Activated CD8-positive, alpha-beta memory T cell treated with anti-CD3 and anti-CD28 coated beads, Interleukin-2, amount 10 ng/mL, durations not matched to agents 7 days and 5 days (primary cell): ENCODE measurements around the gene IMPA2. TPM values are rescaled to one million over a fixed set of nuclear protein-coding genes. Genes with fewer than 3 reads are reported as not detected.

Source experiments
- ATAC-seq: fragments of 150-1000 bp; cut with Tn5 transposase; one replicate; pipeline ENCODE4 v1.10.0; 2021; ENCODE audit warnings: moderate library complexity
- CTCF ChIA-PET: fragments of 350-600 bp; sonication (Branson Sonifier 250); formaldehyde crosslinking; loops from one replicate; lab custom pipeline; 2021; ENCODE audit warnings: antibody characterized with exemption; lab: Charles Lee
- DNase-seq: peaks from one replicate; pipeline ENCODE4 v3.0.0-alpha.2; 2020
- H3K27ac Mint-ChIP-seq: one replicate; pipeline ENCODE4 v1.8.0; 2021; ENCODE audit warnings: mild to moderate bottlenecking, mixed read lengths
- H3K27me3 Mint-ChIP-seq: one replicate; pipeline ENCODE4 v1.8.0; 2021; ENCODE audit warnings: mixed read lengths
- H3K36me3 Mint-ChIP-seq: one replicate; pipeline ENCODE4 v1.8.0; 2021; ENCODE audit warnings: mild to moderate bottlenecking, mixed read lengths
- H3K4me1 Mint-ChIP-seq: one replicate; pipeline ENCODE4 v1.8.0; 2021; ENCODE audit warnings: mixed read lengths
- H3K4me3 Mint-ChIP-seq: one replicate; pipeline ENCODE4 v1.8.0; 2021; ENCODE audit warnings: mild to moderate bottlenecking, moderate library complexity, mixed read lengths
- H3K9me3 Mint-ChIP-seq: one replicate; pipeline ENCODE4 v1.8.0; 2022; ENCODE audit warnings: low read depth, mixed read lengths
- total RNA-seq, 2 experiments: library from RNA; stranded (reverse); gene quantifications; one replicate each; pipeline ENCODE4 v1.2.3, GENCODE V29; 2021

IMPA2 gene
- total RNA-seq, 2 experiments from 2014 or later, result 14.1 to 19.1 TPM

- CTCF ChIA-PET, result no interaction called here
- no peak overlapping the region for H3K27ac Mint-ChIP-seq
- DNase-seq, result no peak
These were observed 27.7 kb downstream of the IMPA2 start for GRCh38 chr18:12008842-12009580.

GRCh38 chr18:12009581-12010140 lies 28.4 kb downstream of the IMPA2 start:
- Mint-ChIP-seq H3K9me3 (no peaks in the 10 kb centered on the region), H3K36me3 (no peaks in the 10 kb centered on the region), H3K4me1 (peaks cover 8% of the 10 kb centered on the region), H3K27me3 (no peaks in the 10 kb centered on the region), H3K27ac (no peak overlapping the region), H3K4me3 (no peak overlapping the region)
- DNase-seq, result no peak
- CTCF ChIA-PET, result interaction anchor here (0.7 kb wide), 1 partner anchor 72 kb away, joined by 3 read pairs; no protein-coding TSS in a partner anchor
- no peak for ATAC-seq

More at GRCh38 chr18:12008842-12009580, 27.7 kb downstream of the IMPA2 start:
- Mint-ChIP-seq H3K4me3 (no peak overlapping the region), H3K27me3 (no peaks in the 10 kb centered on the region), H3K4me1 (peaks cover 8% of the 10 kb centered on the region), H3K36me3 (no peaks in the 10 kb centered on the region), H3K9me3 (no peaks in the 10 kb centered on the region)
- no peak for ATAC-seq

GRCh38 chr18:12010187-12010802 lies 29.0 kb downstream of the IMPA2 start:
- DNase-seq (no peak), ATAC-seq (no peak)
- CTCF ChIA-PET, result interaction anchor here (0.7 kb wide), 1 partner anchor 72 kb away, joined by 3 read pairs; no protein-coding TSS in a partner anchor
- Mint-ChIP-seq H3K36me3 (no peaks in the 10 kb centered on the region), H3K9me3 (no peaks in the 10 kb centered on the region), H3K4me3 (no peak overlapping the region), H3K4me1 (peaks cover 4% of the 10 kb centered on the region), H3K27ac (no peak overlapping the region), H3K27me3 (no peaks in the 10 kb centered on the region)

- no peaks in the 10 kb centered on the region for H3K27me3 Mint-ChIP-seq
- no peaks in the 10 kb centered on the region for H3K36me3 Mint-ChIP-seq
- H3K4me3 Mint-ChIP-seq, result no peak overlapping the region
- DNase-seq (no peak), ATAC-seq (no peak)
- H3K4me1 Mint-ChIP-seq, result no peaks in the 10 kb centered on the region
- CTCF ChIA-PET, result no interaction called here
- no peak overlapping the region for H3K27ac Mint-ChIP-seq
- H3K9me3 Mint-ChIP-seq, result no peaks in the 10 kb centered on the region
These were observed 30.1 kb downstream of the IMPA2 start for GRCh38 chr18:12011199-12011956.

DNA sequence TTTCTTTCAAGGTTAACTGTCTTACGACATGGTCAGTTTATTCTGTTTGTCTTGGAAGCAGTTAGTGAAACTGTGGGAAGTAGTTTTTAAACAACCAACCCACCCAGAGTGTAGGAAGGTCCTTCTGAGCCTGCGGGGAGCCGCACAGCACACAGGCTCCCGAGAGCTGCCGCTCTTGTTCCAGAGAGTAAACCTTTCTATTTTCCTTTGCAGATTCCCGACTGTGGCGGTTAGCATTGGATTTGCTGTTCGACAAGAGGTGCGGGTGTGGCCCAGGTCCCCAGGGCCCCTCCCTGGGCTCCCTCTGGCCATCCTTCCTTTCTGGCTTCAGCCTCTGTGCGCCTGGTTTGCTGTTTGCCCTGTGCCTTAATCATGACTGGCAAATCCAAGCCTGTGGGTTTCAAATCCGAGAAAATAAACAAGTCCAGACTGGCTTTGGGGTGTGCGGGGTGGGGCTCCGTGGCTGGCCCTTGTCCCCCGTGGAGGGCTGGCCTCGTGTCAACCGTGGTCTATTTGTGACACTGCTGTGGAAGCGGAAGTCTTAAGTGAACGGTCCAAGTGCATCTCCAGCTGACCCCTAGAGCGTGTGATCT lies 30.7 kb downstream of the IMPA2 start:
- Mint-ChIP-seq H3K27me3 (no peaks in the 10 kb centered on the region), H3K27ac (no peak overlapping the region), H3K9me3 (no peaks in the 10 kb centered on the region), H3K4me3 (no peak overlapping the region), H3K36me3 (no peaks in the 10 kb centered on the region), H3K4me1 (no peaks in the 10 kb centered on the region)
- CTCF ChIA-PET, result interaction anchor here (1.0 to 1.2 kb wide), 2 partner anchors 16 to 27 kb away, joined by 3 to 4 read pairs; no protein-coding TSS in a partner anchor
- ATAC-seq (no peak), DNase-seq (no peak)

DNA sequence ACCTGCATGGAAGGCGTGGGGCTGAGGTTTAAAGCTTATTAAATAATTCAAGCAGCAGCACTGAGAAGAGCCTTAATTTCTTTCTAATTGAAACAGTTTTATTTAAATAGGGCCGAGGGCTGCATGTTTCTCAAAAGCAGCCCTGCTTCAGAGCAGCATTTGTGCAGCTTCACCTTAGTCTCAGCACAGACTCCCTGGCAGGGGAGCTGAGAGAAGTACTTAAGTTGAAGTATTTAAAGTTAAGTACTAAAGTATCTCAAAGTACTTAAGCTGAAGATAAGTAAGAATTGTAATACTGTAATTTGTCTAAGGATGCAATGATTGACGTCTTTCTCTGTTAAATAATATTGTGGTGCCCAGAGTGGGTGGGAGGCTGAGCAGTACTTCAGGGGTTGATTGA lies 31.4 kb downstream of the IMPA2 start:
- ATAC-seq, result no peak
- Mint-ChIP-seq H3K36me3 (peaks cover 2% of the 10 kb centered on the region), H3K27ac (no peak overlapping the region), H3K4me1 (no peaks in the 10 kb centered on the region), H3K4me3 (no peak overlapping the region), H3K9me3 (no peaks in the 10 kb centered on the region), H3K27me3 (no peaks in the 10 kb centered on the region)
- DNase-seq, result no peak
- CTCF ChIA-PET, result interaction anchor here (0.8 to 1.2 kb wide), 3 partner anchors 17 to 26 kb away, joined by 3 to 4 read pairs (median 3); no protein-coding TSS in a partner anchor

GRCh38 chr18:12013186-12013916 lies 32.0 kb downstream of the IMPA2 start:
- Mint-ChIP-seq H3K27ac (no peak overlapping the region), H3K27me3 (no peaks in the 10 kb centered on the region), H3K36me3 (peaks cover 4% of the 10 kb centered on the region), H3K4me3 (no peak overlapping the region), H3K4me1 (no peaks in the 10 kb centered on the region), H3K9me3 (no peaks in the 10 kb centered on the region)
- CTCF ChIA-PET, result interaction anchor here (0.8 to 1.2 kb wide), 3 partner anchors 16 to 25 kb away, joined by 3 to 4 read pairs (median 3); no protein-coding TSS in a partner anchor
- ATAC-seq (no peak), DNase-seq (no peak)

GRCh38 chr18:12014086-12014485 lies 32.8 kb downstream of the IMPA2 start:
- DNase-seq, result no peak
- H3K27me3 Mint-ChIP-seq, result no peaks in the 10 kb centered on the region
- H3K4me1 Mint-ChIP-seq, result no peaks in the 10 kb centered on the region
- CTCF ChIA-PET, result no interaction called here
- no peak for ATAC-seq
- H3K36me3 Mint-ChIP-seq, result peaks cover 4% of the 10 kb centered on the region
- H3K27ac Mint-ChIP-seq, result no peak overlapping the region
- H3K9me3 Mint-ChIP-seq, result no peaks in the 10 kb centered on the region
- no peak overlapping the region for H3K4me3 Mint-ChIP-seq

DNA sequence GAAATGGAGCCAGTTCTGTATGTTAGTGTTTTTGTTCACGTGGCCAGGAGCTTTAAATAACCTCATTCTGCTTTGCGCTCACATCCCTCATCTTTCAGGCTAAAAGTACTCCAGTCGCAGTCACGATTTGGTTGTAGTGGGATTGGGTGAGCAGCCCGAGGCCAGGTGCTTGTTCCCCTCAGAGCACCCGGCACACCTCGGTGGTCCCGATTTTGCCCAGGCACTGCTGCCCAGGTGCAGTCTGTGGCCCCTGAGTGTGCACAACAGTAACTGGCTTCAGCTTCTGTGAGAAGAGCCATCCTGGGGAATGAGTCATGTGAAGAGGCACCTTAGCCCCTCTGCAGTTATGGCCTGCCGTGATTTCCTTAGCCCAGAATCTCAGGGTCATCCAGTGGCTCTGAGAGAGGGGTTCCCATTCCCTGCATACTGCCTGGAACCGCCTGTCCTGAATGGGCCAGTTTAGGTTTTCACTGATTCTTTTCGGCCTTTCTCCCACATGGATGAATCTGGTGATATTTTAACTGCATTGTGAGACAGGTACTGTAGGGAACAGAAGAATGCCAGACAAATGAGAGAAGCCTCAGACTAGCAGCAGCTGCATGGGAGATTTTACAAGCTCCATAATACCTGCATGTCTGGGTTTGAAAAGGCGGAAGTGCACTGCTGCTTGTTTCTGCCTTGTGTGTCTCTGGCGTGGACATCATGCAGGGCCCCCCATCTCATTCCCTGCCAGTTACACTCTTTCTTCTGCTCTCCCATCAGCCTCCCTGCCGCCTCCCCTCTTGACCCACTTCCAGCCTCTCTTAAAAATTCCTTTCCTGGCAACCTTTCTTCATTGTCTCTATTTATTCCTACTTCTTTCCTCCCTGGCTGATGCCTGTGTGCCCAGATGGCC lies 33.5 kb downstream of the IMPA2 start:
- DNase-seq, result no peak
- H3K27ac Mint-ChIP-seq, result no peak overlapping the region
- no peaks in the 10 kb centered on the region for H3K27me3 Mint-ChIP-seq
- no peaks in the 10 kb centered on the region for H3K4me1 Mint-ChIP-seq
- no peaks in the 10 kb centered on the region for H3K9me3 Mint-ChIP-seq
- H3K36me3 Mint-ChIP-seq, result peaks cover 4% of the 10 kb centered on the region
- ATAC-seq, result no peak
- CTCF ChIA-PET, result interaction anchor here (1.5 kb wide), 1 partner anchor 24 kb away, joined by 3 read pairs; no protein-coding TSS in a partner anchor
- no peak overlapping the region for H3K4me3 Mint-ChIP-seq

DNA sequence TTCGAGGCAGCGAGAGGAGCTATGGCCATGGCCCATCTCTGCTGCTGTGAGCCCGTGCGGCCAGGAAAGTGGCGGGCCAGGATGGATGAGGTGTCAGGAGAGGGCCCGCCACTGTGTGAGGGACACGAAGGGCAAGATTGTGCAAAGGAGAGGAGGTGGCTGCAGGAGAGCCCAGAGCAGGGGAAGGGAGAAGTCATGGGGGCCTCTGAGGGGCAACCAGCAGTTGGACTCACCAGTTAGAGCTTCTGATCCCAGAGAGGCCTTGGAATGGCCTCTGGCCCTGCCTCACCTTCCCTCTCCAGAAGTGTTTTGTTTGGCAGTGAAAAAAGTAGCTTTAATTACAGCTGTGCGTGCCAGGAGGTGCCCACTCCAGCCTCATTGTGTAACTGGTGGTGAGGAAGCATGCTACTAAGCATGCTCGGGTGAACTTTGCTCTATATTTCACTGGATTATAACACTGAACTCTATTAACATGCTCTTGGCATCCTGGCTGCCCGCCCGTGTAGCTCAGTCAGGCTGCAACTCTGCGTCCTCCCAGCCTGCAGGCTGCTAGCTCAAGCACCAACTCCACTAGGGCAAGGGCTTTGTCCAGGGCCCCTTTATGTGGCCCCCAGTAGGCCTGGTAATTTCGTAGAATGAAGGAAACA lies 34.2 kb downstream of the IMPA2 start:
- ATAC-seq (no peak), DNase-seq (no peak)
- CTCF ChIA-PET, result interaction anchor here (1.5 kb wide), 1 partner anchor 23 kb away, joined by 3 read pairs; no protein-coding TSS in a partner anchor
- no peaks in the 10 kb centered on the region for H3K4me1 Mint-ChIP-seq
- H3K27ac Mint-ChIP-seq, result no peak overlapping the region
- H3K27me3 Mint-ChIP-seq, result no peaks in the 10 kb centered on the region
- peaks cover 4% of the 10 kb centered on the region for H3K36me3 Mint-ChIP-seq
- no peak overlapping the region for H3K4me3 Mint-ChIP-seq
- H3K9me3 Mint-ChIP-seq, result no peaks in the 10 kb centered on the region

- H3K36me3 Mint-ChIP-seq, result peaks cover 4% of the 10 kb centered on the region
- no peak overlapping the region for H3K27ac Mint-ChIP-seq
- ATAC-seq (no peak), DNase-seq (no peak)
- H3K4me1 Mint-ChIP-seq, result no peaks in the 10 kb centered on the region
- CTCF ChIA-PET, result no interaction called here
- H3K4me3 Mint-ChIP-seq, result no peak overlapping the region
- no peaks in the 10 kb centered on the region for H3K27me3 Mint-ChIP-seq
- no peaks in the 10 kb centered on the region for H3K9me3 Mint-ChIP-seq
These were observed 35.8 kb downstream of the IMPA2 start for GRCh38 chr18:12017081-12017480.
